Measurements from ENCODE around the gene MRPL36. TPM values are rescaled to one million over a fixed set of nuclear protein-coding genes. Genes with fewer than 3 reads are reported as not detected.
A peak's percentile ranks its signal among the peaks of the same experiment; 100 is the strongest.

Gene MRPL36
- total and polyA plus RNA-seq, 4 donors, result 14.5 to 62.8 (median 40.4) TPM

DNA sequence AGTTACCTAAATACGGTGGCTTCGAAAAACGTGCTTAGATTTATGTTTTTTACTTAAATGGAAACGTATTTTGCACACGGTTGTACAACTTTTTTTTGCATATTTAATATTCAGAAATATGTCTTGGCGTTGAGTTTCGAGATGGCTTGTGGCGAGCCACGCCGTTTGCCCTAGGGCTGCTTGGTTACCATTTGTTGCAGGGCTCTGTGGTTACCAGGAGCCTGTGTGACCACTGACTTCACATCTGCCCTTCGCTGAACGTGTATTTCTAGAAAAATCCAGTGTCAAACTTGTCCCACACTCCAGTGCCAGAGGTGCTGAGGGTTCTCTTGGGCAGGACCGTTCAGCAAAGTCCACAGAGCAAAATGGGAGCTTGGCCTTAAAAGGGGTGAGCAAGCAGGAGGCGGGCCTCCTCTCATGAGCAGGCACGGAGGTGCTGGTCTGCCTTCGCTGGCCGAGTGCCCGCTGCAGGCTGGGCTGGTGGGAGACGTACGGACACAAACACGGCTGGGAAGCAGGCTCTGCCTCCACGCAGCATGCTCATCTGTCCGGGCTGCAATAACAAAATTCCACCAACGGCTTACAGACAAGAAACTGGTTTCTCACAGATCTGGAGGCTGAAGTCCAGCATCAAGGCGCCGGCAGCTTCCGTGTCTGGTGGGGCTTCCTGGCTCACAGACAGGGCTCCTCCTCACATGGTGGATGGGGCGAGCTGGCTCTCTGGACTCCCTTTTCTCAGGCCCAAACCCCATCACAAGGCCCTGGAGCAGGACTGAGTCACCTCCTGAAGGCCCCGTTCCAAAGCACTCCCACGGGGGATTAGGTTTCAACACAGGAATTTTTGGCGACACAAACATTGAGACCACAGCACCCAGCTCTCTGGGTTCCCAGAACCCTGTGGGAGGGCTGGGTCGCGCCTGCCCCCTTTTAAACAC is 5.4 kb downstream of the MRPL36 start:
- Histone ChIP-seq H3K27me3 (ENCODE audit: control insufficient read depth in 3 of 3, insufficient read depth in 3 of 3, low read length in 2 of 3) (no peaks in the 10 kb centered on the region), H3K4me1 (ENCODE audit: control insufficient read depth in 5 of 5, insufficient read depth in 5 of 5, low read length in 5 of 5) (peaks cover 3 to 21% (median 12%) of the 10 kb centered on the region in 5 donors), H3K4me3 (no peak overlapping the region), H3K27ac (ENCODE audit: low read depth in 1 of 2, low read length in 1 of 2) (no peak overlapping the region), H3K9me3 (ENCODE audit: control insufficient read depth in 4 of 4, insufficient read depth in 3 of 4, low read length in 3 of 4) (peaks cover 0 to 4% (median under 1%) of the 10 kb centered on the region in 4 donors), H3K36me3 (ENCODE audit: control insufficient read depth in 4 of 4, insufficient read depth in 4 of 4, low read length in 4 of 4) (peaks cover 0 to 24% (median 10%) of the 10 kb centered on the region in 4 donors), H3K9ac (ENCODE audit: insufficient read depth in 1 of 2, low read length in 2 of 2) (no peak overlapping the region)
- WGBS, 2 donors, result 87 to 92% methylated on average over 33 of the region's 33 CpGs
- ATAC-seq (ENCODE audit: insufficient read depth, low FRiP score) (no peak), DNase-seq (no peak)
- TF ChIP-seq, protein P1, sequence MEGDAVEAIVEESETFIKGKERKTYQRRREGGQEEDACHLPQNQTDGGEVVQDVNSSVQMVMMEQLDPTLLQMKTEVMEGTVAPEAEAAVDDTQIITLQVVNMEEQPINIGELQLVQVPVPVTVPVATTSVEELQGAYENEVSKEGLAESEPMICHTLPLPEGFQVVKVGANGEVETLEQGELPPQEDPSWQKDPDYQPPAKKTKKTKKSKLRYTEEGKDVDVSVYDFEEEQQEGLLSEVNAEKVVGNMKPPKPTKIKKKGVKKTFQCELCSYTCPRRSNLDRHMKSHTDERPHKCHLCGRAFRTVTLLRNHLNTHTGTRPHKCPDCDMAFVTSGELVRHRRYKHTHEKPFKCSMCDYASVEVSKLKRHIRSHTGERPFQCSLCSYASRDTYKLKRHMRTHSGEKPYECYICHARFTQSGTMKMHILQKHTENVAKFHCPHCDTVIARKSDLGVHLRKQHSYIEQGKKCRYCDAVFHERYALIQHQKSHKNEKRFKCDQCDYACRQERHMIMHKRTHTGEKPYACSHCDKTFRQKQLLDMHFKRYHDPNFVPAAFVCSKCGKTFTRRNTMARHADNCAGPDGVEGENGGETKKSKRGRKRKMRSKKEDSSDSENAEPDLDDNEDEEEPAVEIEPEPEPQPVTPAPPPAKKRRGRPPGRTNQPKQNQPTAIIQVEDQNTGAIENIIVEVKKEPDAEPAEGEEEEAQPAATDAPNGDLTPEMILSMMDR (IDR thresholded peaks at IDR 0.05; ENCODE audit: control extremely low read depth, extremely low read depth), result no peak

DNA sequence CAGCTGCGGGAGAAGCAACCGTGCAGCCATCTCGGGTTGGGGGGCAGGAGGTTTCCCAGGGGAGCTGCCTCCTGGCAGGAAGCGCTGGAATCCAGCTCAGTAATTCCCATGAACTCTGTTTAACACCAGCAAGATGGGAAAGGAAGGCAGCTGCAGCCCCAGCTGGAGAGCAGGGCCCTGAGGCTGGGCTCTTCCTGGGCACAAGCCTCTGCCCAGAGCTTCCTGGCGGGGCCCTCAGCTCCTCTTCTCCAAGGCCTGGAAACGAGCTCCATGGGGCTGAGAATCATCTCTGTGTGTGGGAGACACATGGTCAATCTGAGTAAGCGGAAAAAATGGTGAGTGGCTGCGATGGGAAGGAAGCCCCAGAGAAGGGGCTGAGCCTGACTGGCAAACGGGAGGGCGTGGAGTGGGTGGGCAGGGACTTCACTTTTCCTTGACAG is 6.3 kb downstream of the MRPL36 start:
- H3K27ac ChIP-seq (ENCODE audit: low read depth in 1 of 2, low read length in 1 of 2), result peak overlapping the region in 1 of 2 donors; percentile 37
- ATAC-seq (ENCODE audit: insufficient read depth, low FRiP score) (no peak), DNase-seq (no peak)
- H3K4me1 ChIP-seq (ENCODE audit: control insufficient read depth in 5 of 5, insufficient read depth in 5 of 5, low read length in 5 of 5), result peaks cover 0 to 14% (median 7%) of the 10 kb centered on the region in 5 donors
- peaks cover 0 to 22% (median 10%) of the 10 kb centered on the region in 4 donors for H3K36me3 ChIP-seq (ENCODE audit: control insufficient read depth in 4 of 4, insufficient read depth in 4 of 4, low read length in 4 of 4)
- no peak overlapping the region for H3K4me3 ChIP-seq
- no peaks in the 10 kb centered on the region for H3K27me3 ChIP-seq (ENCODE audit: control insufficient read depth in 3 of 3, insufficient read depth in 3 of 3, low read length in 2 of 3)
- 69 to 81% methylated on average over 10 of the region's 10 CpGs for WGBS, 2 donors
- H3K9ac ChIP-seq (ENCODE audit: insufficient read depth in 1 of 2, low read length in 2 of 2), result no peak overlapping the region
- TF ChIP-seq, protein P1 (IDR thresholded peaks at IDR 0.05; ENCODE audit: control extremely low read depth, extremely low read depth), result no peak
- peaks cover 0 to 4% (median under 1%) of the 10 kb centered on the region in 4 donors for H3K9me3 ChIP-seq (ENCODE audit: control insufficient read depth in 4 of 4, insufficient read depth in 3 of 4, low read length in 3 of 4)

DNA sequence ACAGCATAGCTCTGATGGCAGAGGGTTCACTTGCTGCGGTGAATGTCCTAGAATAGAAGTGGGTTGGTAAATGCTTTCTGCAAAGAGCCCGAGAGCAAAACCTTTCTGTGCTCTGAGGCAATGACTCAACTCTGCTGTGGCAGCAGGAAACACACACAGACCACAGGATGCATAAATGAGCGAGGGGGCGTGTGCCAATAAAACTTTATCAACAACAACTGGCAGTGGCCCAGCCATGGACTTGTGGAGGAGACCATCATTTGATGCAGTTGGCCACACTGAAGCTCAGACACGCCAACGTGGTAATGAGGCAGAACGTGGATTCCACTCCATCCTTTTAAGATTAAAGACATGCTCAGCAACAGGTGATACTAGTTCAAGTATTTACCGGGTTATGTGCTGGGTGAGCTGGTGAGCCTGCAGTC is 6.8 kb downstream of the MRPL36 start:
- 55 to 62% methylated on average over 8 of the region's 8 CpGs for WGBS, 2 donors
- no peak for DNase-seq

More for the DNA sequence above, 6.8 kb downstream of the MRPL36 start:
- no peak overlapping the region for H3K4me3 ChIP-seq
- H3K36me3 ChIP-seq (ENCODE audit: control insufficient read depth in 4 of 4, insufficient read depth in 4 of 4, low read length in 4 of 4), result peaks cover 0 to 21% (median 6%) of the 10 kb centered on the region in 4 donors
- H3K27ac ChIP-seq (ENCODE audit: low read depth in 1 of 2, low read length in 1 of 2), result no peak overlapping the region
- H3K9me3 ChIP-seq (ENCODE audit: control insufficient read depth in 4 of 4, insufficient read depth in 3 of 4, low read length in 3 of 4), result peaks cover 0 to 4% (median under 1%) of the 10 kb centered on the region in 4 donors
- no peaks in the 10 kb centered on the region for H3K27me3 ChIP-seq (ENCODE audit: control insufficient read depth in 3 of 3, insufficient read depth in 3 of 3, low read length in 2 of 3)
- no peak for ATAC-seq (ENCODE audit: insufficient read depth, low FRiP score)
- H3K9ac ChIP-seq (ENCODE audit: insufficient read depth in 1 of 2, low read length in 2 of 2), result no peak overlapping the region
- peaks cover 0 to 14% (median 7%) of the 10 kb centered on the region in 5 donors for H3K4me1 ChIP-seq (ENCODE audit: control insufficient read depth in 5 of 5, insufficient read depth in 5 of 5, low read length in 5 of 5)
- TF ChIP-seq, protein P1 (IDR thresholded peaks at IDR 0.05; ENCODE audit: control extremely low read depth, extremely low read depth), result no peak
